Endometrial microvascular endothelial cells (primary cell): ENCODE data around the gene GCDH. TPM values are rescaled to one million over a fixed set of nuclear protein-coding genes. Genes with fewer than 3 reads are reported as not detected.
"Not testable (repeated sequence)": the region's sequence is repeated elsewhere in the genome, so short reads cannot be mapped to it uniquely, and the experiment has no call there.

Experiments
- in situ Hi-C: cut with HindIII; loops from 2 replicates; pipeline ENCODE4 v1.10.0; 2017; ENCODE audit warnings: low sequenced_read_pairs, low pct_unique_long_range_greater_than_20kb; ENCODE audit errors: inconsistent ontology term
- total RNA-seq: library from RNA; depleted of rRNA; stranded (reverse); fragments of >200 nt; gene quantifications from one replicate; pipeline ENCODE4 v1.2.3, GENCODE V29; 2015; ENCODE audit errors: inconsistent ontology term

Gene GCDH
- total RNA-seq, 1 donor from 2014 or later, result 53.9 TPM

GRCh38 chr19:12891553-12892021 lies 627 bp downstream of the GCDH start:
- in situ Hi-C loops, result no loop called here

- in situ Hi-C loops, result no loop called here
Observed at GRCh38 chr19:12893582-12893981, 2.6 kb downstream of the GCDH start.

- in situ Hi-C loops, result no loop called here
Observed at GRCh38 chr19:12896460-12896859, 5.5 kb downstream of the GCDH start.

GRCh38 chr19:12899891-12900518 lies 9.0 kb downstream of the GCDH start:
- in situ Hi-C loops, result no loop called here

GRCh38 chr19:12907166-12907565 lies 16.2 kb downstream of the GCDH start:
- in situ Hi-C loops, result no loop called here

- in situ Hi-C loops, result no loop called here
Observed at GRCh38 chr19:12912571-12912970, 21.6 kb downstream of the GCDH start.

- in situ Hi-C loops, result no loop called here
Observed at GRCh38 chr19:12913011-12913561, 22.1 kb downstream of the GCDH start.

- in situ Hi-C loops, result no loop called here
Observed at GRCh38 chr19:12913851-12914690, 23.1 kb downstream of the GCDH start.

GRCh38 chr19:12915860-12916259 lies 24.9 kb downstream of the GCDH start:
- in situ Hi-C loops, result not testable (repeated sequence)

- in situ Hi-C loops, result no loop called here
Observed at GRCh38 chr19:12918253-12918652, 27.3 kb downstream of the GCDH start.

GRCh38 chr19:12921047-12921446 lies 30.1 kb downstream of the GCDH start:
- in situ Hi-C loops, result no loop called here

- in situ Hi-C loops, result no loop called here
Observed at GRCh38 chr19:12922959-12923358, 32.0 kb downstream of the GCDH start.

GRCh38 chr19:12924621-12925310 lies 33.8 kb downstream of the GCDH start:
- in situ Hi-C loops, result no loop called here

- in situ Hi-C loops, result no loop called here
Observed at GRCh38 chr19:12930002-12930645, 39.2 kb downstream of the GCDH start.

- in situ Hi-C loops, result no loop called here
Observed at GRCh38 chr19:12932392-12933286, 41.7 kb downstream of the GCDH start.

- in situ Hi-C loops, result no loop called here
Observed at GRCh38 chr19:12933287-12934072, 42.5 kb downstream of the GCDH start, which contains the start of gene FARSA. Gene FARSA, minus strand, starts transcription at chr19:12933711. Its CDS starts 15 bp downstream, at chr19:12933696.

- in situ Hi-C loops, result no loop called here
Observed at GRCh38 chr19:12935071-12935470, 44.1 kb downstream of the GCDH start.
